GM10847 (cell line): ENCODE results near the gene SPAG16.

ENCODE experiments used
- POLR2A ChIP-seq: IDR thresholded peaks from 2 replicates; pipeline ENCODE4 v1.6.1; 2011; ENCODE audit not compliant: insufficient read length; ENCODE audit errors: extremely low read depth

SPAG16 gene

DNA sequence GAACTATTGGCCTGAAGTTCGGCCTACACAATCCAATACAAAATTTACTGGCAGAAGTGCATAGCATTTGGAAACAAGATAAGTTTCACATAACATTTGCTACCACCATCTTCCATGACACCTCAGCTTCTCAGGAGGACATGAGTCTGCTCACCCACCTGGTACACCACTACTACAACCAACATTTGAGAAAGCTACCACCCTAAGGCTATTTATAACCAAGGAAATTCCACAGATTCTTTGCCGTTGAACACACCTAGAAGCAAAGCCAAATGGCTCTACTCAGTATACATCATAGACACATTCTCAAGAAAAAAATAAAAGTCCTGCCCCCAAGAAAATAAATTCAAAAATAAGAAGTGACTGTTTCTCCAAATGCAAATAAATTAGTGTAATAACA lies 145.3 kb downstream of the SPAG16 start:
- TF ChIP-seq POLR2A: no peak

DNA sequence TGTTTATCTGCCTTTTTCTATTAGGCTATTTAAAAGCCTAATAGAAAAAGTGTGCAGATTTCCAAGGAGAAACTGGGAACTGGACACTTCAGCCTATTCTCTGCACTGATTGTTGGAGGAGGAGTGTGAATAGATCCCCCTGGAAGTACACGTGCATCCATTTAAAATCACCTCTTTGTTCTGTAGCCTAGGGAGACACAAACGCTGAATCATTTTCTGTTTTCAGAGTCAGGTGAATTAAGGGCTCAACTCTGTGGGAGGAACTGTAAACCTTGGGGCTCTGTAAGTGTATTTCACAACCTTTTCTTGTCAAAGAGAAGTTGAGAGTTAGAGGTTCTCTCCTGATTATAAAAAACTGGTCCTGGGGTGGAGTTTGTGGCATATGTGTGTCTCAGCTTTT lies 159.7 kb downstream of the SPAG16 start:
- TF ChIP-seq POLR2A: no peak

- no peak for TF ChIP-seq POLR2A
Measured at GRCh38 chr2:213451542-213452239, 167.4 kb downstream of the SPAG16 start.

DNA sequence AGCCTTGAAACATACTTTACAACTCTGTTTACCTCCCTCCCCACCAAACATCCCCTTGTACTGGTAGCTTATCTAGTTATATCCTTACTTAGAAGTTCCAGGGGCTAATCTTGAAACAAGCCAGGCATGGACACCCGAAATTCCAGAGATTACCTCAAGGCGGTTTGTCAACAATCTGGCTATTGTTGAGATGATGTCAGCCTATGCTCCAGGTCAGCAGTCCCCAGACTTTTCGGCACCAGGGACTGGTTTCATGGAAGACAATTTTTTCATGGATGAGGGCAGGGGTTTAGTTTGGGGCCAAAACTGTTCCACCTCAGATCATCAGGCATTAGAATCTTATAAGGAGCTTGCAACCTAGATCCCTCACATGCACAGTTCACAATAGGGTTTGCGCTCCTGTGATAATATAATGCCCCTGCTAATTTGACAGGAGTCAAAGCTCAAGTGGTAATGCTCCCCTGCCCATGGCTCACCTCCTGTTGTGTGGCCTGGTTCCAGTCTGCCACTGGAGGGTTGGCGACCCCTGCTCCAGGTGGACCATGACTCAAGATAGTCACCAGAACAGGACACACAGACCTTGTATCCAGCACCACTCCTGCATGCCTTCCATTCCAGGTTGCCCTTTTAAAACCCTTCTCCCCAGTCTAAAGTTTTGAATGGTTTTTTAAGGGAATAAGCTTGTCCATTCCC lies 171.2 kb downstream of the SPAG16 start:
- no peak for TF ChIP-seq POLR2A

GRCh38 chr2:213475433-213475832 lies 191.2 kb downstream of the SPAG16 start:
- TF ChIP-seq POLR2A: no peak

GRCh38 chr2:213476641-213477040 lies 192.4 kb downstream of the SPAG16 start:
- TF ChIP-seq POLR2A: no peak

- no peak for TF ChIP-seq POLR2A
Measured at GRCh38 chr2:213490087-213490486, 205.8 kb downstream of the SPAG16 start.

- TF ChIP-seq POLR2A: no peak
Measured at GRCh38 chr2:213491376-213491775, 207.1 kb downstream of the SPAG16 start.

- TF ChIP-seq POLR2A: no peak
Measured at GRCh38 chr2:213496226-213496625, 212.0 kb downstream of the SPAG16 start.

DNA sequence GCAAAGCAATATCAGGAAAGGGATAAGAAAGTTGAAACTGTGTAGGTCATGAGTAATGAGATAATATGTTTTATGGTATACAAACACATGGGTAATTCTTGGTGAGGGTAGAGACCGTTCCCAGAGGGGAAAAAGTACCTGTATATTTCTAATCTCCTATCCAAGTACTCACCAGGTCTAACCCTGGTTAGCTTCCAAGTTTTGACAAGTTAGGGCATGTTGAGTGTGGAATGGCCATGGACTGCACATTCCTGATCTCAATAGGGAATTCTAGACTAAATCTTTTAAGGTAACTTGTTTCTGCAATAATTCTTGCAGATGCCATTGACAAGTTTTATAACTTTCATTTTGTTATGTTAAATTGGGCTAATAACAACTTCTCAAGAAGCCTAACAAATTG lies 216.6 kb downstream of the SPAG16 start:
- TF ChIP-seq POLR2A: no peak

GRCh38 chr2:213524164-213524563 lies 239.9 kb downstream of the SPAG16 start:
- TF ChIP-seq POLR2A: no peak

DNA sequence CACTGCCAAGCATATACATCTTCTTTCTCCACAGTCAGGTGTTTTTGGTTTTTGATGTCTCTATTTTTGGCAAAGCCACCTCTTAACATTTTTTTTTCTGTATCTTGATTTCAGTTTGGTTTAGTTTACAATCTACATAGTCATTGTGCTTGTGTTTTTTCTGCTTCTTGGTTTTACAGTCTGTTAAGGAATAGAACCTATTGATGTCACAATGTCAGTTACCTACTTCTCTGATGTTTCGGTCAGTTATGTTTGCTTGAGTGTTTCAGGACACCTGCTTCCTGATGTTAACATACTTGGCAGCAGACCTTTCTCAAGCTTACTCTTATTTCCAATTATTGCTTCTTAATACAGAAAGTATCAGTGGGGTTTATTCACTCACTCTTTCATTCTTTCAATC lies 253.3 kb downstream of the SPAG16 start:
- no peak for TF ChIP-seq POLR2A

- no peak for TF ChIP-seq POLR2A
Measured at GRCh38 chr2:213544940-213545339, 260.7 kb downstream of the SPAG16 start.

- TF ChIP-seq POLR2A: no peak
Measured at GRCh38 chr2:213545481-213545880, 261.2 kb downstream of the SPAG16 start.

DNA sequence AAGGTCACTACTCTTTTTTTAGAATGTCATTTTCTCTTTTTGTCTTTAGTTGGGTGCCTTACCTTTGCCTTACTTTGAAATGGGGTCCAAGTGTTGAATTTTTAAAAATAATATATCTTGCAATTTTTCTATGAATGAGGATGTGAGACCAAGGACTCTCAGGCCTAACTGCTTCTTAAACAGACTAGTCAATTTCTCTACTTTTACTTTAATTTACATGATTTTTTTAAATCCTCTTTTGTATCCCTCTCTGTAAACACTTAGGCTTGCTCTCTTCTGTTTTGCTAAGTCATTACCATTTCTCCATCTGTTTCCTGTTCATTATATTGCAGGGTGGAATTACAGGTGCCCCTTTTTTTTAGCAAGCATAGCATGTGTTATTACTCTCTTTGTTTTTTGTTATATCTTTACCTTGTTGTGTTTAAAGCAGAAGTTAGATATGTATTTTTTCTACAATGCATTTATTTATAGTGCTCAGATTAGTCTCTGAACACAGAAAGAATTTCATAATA lies 261.8 kb downstream of the SPAG16 start:
- no peak for TF ChIP-seq POLR2A

DNA sequence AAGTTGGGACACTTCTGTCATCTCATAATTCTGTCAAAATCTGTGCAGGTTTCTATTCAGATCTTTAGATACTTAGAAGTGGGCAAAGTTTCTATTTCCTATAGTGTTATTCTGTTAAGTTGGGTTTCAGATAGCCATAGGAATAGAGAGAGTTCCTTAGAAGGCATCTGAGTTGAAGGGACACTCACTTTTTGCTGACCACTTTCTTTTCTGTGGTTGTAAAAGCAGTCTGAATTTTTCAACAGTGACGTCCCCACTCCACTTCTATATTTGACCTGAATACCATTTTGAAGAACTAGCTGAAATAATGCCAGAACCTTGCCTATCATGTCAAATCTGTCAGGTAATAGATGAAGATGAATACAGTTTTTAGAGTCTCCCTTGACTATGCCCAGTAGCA lies 267.3 kb downstream of the SPAG16 start:
- TF ChIP-seq POLR2A: no peak

GRCh38 chr2:213559053-213559452 lies 274.8 kb downstream of the SPAG16 start:
- no peak for TF ChIP-seq POLR2A

- TF ChIP-seq POLR2A: no peak
Measured at GRCh38 chr2:213561759-213562158, 277.5 kb downstream of the SPAG16 start.
